ENCODE data around the gene HOXC9. TPM values are rescaled to one million over a fixed set of nuclear protein-coding genes. Genes with fewer than 3 reads are reported as not detected.

Gene HOXC9
- total and polyA plus RNA-seq, 2 of the 4 experiments (the other 2 are of a cell fraction): 0.26 TPM; not detected in 1

DNA sequence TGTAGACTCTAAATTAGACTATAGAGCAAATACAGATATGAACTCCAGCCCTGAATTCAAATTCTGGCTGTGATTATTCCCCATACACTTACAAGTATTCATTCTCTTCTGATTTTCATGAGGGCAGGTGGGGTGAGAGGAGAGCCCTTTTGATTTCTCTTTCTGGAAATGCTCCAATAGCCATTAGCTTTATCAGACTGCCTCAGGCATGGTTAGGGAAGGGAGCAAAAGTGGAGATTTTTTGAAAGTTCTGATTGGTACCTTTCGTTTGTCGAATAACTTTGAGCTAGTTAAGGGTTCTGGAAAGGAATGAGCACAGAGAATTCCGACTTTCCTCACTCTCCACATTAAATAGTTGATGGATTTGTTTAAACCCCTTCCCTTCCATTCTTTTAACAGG is 40.7 kb downstream of the HOXC9 start:
- Histone ChIP-seq H3K56ac (ENCODE audit: extremely low read depth, insufficient read depth, low read length) (no peak overlapping the region), H3K27me3 (ENCODE audit: control insufficient read depth, insufficient read depth, low read length) (peaks cover 69% of the 10 kb centered on the region), H4K8ac (ENCODE audit: low read depth in 2 of 2, low read length in 2 of 2) (no peak overlapping the region), H3K4me1 (ENCODE audit: control insufficient read depth, insufficient read depth, low read length) (no peaks in the 10 kb centered on the region), H3K4ac (ENCODE audit: low read depth, low read length) (no peak overlapping the region), H3K23ac (ENCODE audit: low read depth, low read length) (no peak overlapping the region), H4K20me1 (ENCODE audit: insufficient read depth, low read length) (no peaks in the 10 kb centered on the region), H3K18ac (ENCODE audit: low read depth, low read length) (no peak overlapping the region), H3K4me2 (ENCODE audit: low read depth, low read length) (no peak overlapping the region), H2BK20ac (ENCODE audit: low read depth, low read length) (no peak overlapping the region), H2AK5ac (ENCODE audit: low read depth, low read length) (no peak overlapping the region), H3K9me1 (ENCODE audit: insufficient read depth, low read length) (no peaks in the 10 kb centered on the region), H2BK15ac (ENCODE audit: low read depth, low read length) (no peak overlapping the region), H2BK5ac (ENCODE audit: low read depth, low read length, poor library complexity, severe bottlenecking) (no peak overlapping the region), H2AK9ac (replicated peaks; ENCODE audit: low read depth, low read length, poor library complexity) (no peak overlapping the region), H3K79me1 (ENCODE audit: low read depth in 1 of 2, low read length in 2 of 2) (no peaks in the 10 kb centered on the region), H3K36me3 (ENCODE audit: control insufficient read depth, insufficient read depth, low read length) (no peaks in the 10 kb centered on the region), H4K91ac (ENCODE audit: insufficient read depth, low read depth, low read length) (no peak overlapping the region), H3K9me3 (ENCODE audit: control insufficient read depth, insufficient read depth, low read length) (0 out of 2 replicates have a peak, but pooled peaks cover 2% of the 10 kb centered on the region), H4K5ac (ENCODE audit: low read depth, low read length) (no peak overlapping the region), H3K4me3 (ENCODE audit: insufficient read depth, low read depth, low read length) (no peak overlapping the region), H3K9ac (ENCODE audit: low read depth, low read length) (no peak overlapping the region), H3K14ac (replicated peaks; ENCODE audit: low read depth, low read length) (no peak overlapping the region), H3K27ac (ENCODE audit: insufficient read depth, low read length) (no peak overlapping the region), H2AFZ (replicated peaks; ENCODE audit: low read length, poor library complexity) (no peak overlapping the region), H2BK120ac (ENCODE audit: low read depth, low read length) (no peak overlapping the region)
- ATAC-seq (ENCODE audit: low read depth): no peak
- DNase-seq: no peak
- dilution Hi-C loops (cut with HindIII; ENCODE audit: low sequenced_read_pairs, unreplicated experiment): no loop called here
- intact Hi-C loops (cut with micrococcal nuclease): no loop called here
- in situ Hi-C loops (cut with MboI; ENCODE audit: low sequenced_read_pairs): no loop called here
- WGBS, 2 experiments (ENCODE audit: extremely low coverage in 2 of 2, insufficient read length in 1 of 2): no CpG with 5 or more reads among the region's 3 CpGs
- TF ChIP-seq MXI1 (IDR thresholded peaks at IDR 0.05; ENCODE audit: borderline replicate concordance, low read depth, low read length) (no peak), MAZ (IDR thresholded peaks at IDR 0.05; ENCODE audit: borderline replicate concordance, low read depth, low read length) (no peak), POLR2A (IDR thresholded peaks at IDR 0.05; ENCODE audit: low read depth, low read length) (no peak), BHLHE40 (IDR thresholded peaks at IDR 0.05; ENCODE audit: low read depth, low read length) (no peak), RFX5 (IDR thresholded peaks at IDR 0.05; ENCODE audit: low read depth, low read length) (no peak), SMC3 (IDR thresholded peaks at IDR 0.05; ENCODE audit: low read depth, low read length) (no peak), RAD21 (IDR thresholded peaks at IDR 0.05; ENCODE audit: low read length) (no peak), RCOR1 (IDR thresholded peaks at IDR 0.05; ENCODE audit: insufficient replicate concordance, low read length) (no peak), CEBPB (IDR thresholded peaks at IDR 0.05; ENCODE audit: low read depth, low read length) (no peak), CHD1 (IDR thresholded peaks at IDR 0.05; ENCODE audit: low read depth, low read length) (no peak), MAFK (IDR thresholded peaks at IDR 0.05; ENCODE audit: low read depth, low read length) (no peak)
- TF ChIP-seq, protein P1, sequence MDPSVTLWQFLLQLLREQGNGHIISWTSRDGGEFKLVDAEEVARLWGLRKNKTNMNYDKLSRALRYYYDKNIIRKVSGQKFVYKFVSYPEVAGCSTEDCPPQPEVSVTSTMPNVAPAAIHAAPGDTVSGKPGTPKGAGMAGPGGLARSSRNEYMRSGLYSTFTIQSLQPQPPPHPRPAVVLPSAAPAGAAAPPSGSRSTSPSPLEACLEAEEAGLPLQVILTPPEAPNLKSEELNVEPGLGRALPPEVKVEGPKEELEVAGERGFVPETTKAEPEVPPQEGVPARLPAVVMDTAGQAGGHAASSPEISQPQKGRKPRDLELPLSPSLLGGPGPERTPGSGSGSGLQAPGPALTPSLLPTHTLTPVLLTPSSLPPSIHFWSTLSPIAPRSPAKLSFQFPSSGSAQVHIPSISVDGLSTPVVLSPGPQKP (IDR thresholded peaks at IDR 0.05; ENCODE audit: borderline replicate concordance, low read depth, low read length): no peak
- CTCF ChIA-PET: no interaction called here
- POLR2A ChIA-PET (ENCODE audit: unreplicated experiment): no interaction called here
- BruUV-seq (replicated peaks): no TSS peak
